CD14-positive monocyte (primary cell): ENCODE results near the gene KRT17. TPM values are rescaled to one million over a fixed set of nuclear protein-coding genes. Genes with fewer than 3 reads are reported as not detected.
"Not testable (repeated sequence)": the region's sequence is repeated elsewhere in the genome, so short reads cannot be mapped to it uniquely, and the experiment has no call there.

Source experiments
- DNase-seq, 3 donors: peaks; one replicate each; pipeline ENCODE4 v3.0.0-alpha.2; 2011 to 2022
- H2AFZ ChIP-seq: 2 replicates; pipeline ENCODE4 v1.6.0; 2012; ENCODE audit warnings: mild to moderate bottlenecking, low read depth, low read length, inconsistent platforms; ENCODE audit not compliant: insufficient read depth, poor library complexity, severe bottlenecking
- H3K27ac ChIP-seq, 2 donors: 1 replicate in 1 of 2; 2 replicates in 1 of 2; pipeline ENCODE4 v1.5.1; 2012 to 2013; ENCODE audit warnings: low read length in 2 of 2, control low read depth in 1 of 2, inconsistent platforms in 1 of 2, low read depth in 1 of 2, mild to moderate bottlenecking in 1 of 2
- H3K27me3 ChIP-seq, 2 donors: one replicate each; pipeline versions ENCODE4 v1.6.0 to v1.6.1; 2011 to 2013; ENCODE audit warnings: low read length in 2 of 2; ENCODE audit not compliant: control insufficient read depth in 2 of 2, insufficient read depth in 2 of 2
- H3K36me3 ChIP-seq, 2 donors: replicated peaks in 1 of 2; 1 replicate in 1 of 2; 2 replicates in 1 of 2; pipeline versions ENCODE4 v1.5.1 to v1.6.1; 2012 to 2013; ENCODE audit warnings: low read length in 2 of 2, control low read depth in 1 of 2, inconsistent platforms in 1 of 2, mild to moderate bottlenecking in 1 of 2; ENCODE audit not compliant: insufficient read depth in 2 of 2, control insufficient read depth in 1 of 2
- H3K4me1 ChIP-seq, 2 donors: 1 replicate in 1 of 2; 2 replicates in 1 of 2; pipeline versions ENCODE4 v1.5.1 to v1.6.1; 2012 to 2013; ENCODE audit warnings: low read length in 2 of 2, control low read depth in 1 of 2, inconsistent platforms in 1 of 2, mild to moderate bottlenecking in 1 of 2, moderate library complexity in 1 of 2; ENCODE audit not compliant: insufficient read depth in 2 of 2, control insufficient read depth in 1 of 2
- H3K4me2 ChIP-seq: replicated peaks from 2 replicates; pipeline ENCODE3; 2012; ENCODE audit warnings: low read length, moderate library complexity, mild to moderate bottlenecking; ENCODE audit not compliant: poor library complexity, severe bottlenecking; ENCODE audit errors: extremely low read depth
- H3K4me3 ChIP-seq, 3 experiments: fragments of 200-600 bp in 1 of 3; sonication (generic) in 1 of 3; replicated peaks in 1 of 3; 1 replicate in 2 of 3; 2 replicates in 1 of 3; pipeline ENCODE4 v1.5.1; 2011 to 2013; ENCODE audit warnings: low read length in 3 of 3, mild to moderate bottlenecking in 3 of 3, control low read depth in 2 of 3, low read depth in 2 of 3, inconsistent platforms in 1 of 3, moderate library complexity in 1 of 3
- H3K79me2 ChIP-seq: 2 replicates; pipeline ENCODE4 v1.6.0; 2012; ENCODE audit warnings: mild to moderate bottlenecking, control low read depth, inconsistent platforms, low read length, moderate library complexity; ENCODE audit not compliant: insufficient read depth
- H3K9ac ChIP-seq: 2 replicates; pipeline ENCODE4 v1.6.0; 2017; ENCODE audit warnings: low read length, mild to moderate bottlenecking; ENCODE audit not compliant: insufficient read depth, poor library complexity, severe bottlenecking
- H3K9me3 ChIP-seq, 2 donors: replicated peaks in 1 of 2; 1 replicate in 1 of 2; 2 replicates in 1 of 2; pipeline versions ENCODE4 v1.5.1 to v1.6.1; 2012 to 2013; ENCODE audit warnings: low read length in 2 of 2, control low read depth in 1 of 2; ENCODE audit not compliant: control insufficient read depth in 1 of 2, insufficient read depth in 1 of 2
- H4K20me1 ChIP-seq: 2 replicates; pipeline ENCODE4 v1.6.0; 2012; ENCODE audit warnings: mild to moderate bottlenecking, low read length, control low read depth, moderate library complexity; ENCODE audit not compliant: insufficient read depth
- H3K27ac Mint-ChIP-seq, 7 donors: one replicate each; pipeline ENCODE4 v1.8.0; 2020; ENCODE audit warnings: mild to moderate bottlenecking in 7 of 7, mixed read lengths in 7 of 7, moderate library complexity in 6 of 7, inconsistent platforms in 2 of 7
- H3K27me3 Mint-ChIP-seq, 3 donors: one replicate each; pipeline ENCODE4 v1.8.0; 2021 to 2022; ENCODE audit warnings: low read depth in 3 of 3, mild to moderate bottlenecking in 3 of 3, mixed read lengths in 3 of 3, moderate library complexity in 3 of 3, inconsistent platforms in 1 of 3
- H3K36me3 Mint-ChIP-seq, 2 donors: one replicate each; pipeline ENCODE4 v1.8.0; 2020; ENCODE audit warnings: mixed read lengths in 2 of 2, inconsistent platforms in 1 of 2, mild to moderate bottlenecking in 1 of 2
- H3K4me1 Mint-ChIP-seq: one replicate; pipeline ENCODE4 v1.8.0; 2020; ENCODE audit warnings: mild to moderate bottlenecking, mixed read lengths
- H3K4me3 Mint-ChIP-seq, 2 donors: one replicate each; pipeline ENCODE4 v1.8.0; 2020; ENCODE audit warnings: mild to moderate bottlenecking in 2 of 2, mixed read lengths in 2 of 2, moderate library complexity in 1 of 2
- H3K9me3 Mint-ChIP-seq, 7 donors: one replicate each; pipeline ENCODE4 v1.8.0; 2020 to 2022; ENCODE audit warnings: mixed read lengths in 7 of 7, mild to moderate bottlenecking in 6 of 7, moderate library complexity in 6 of 7, inconsistent platforms in 2 of 7
- WGBS: methylation state at CpG from one replicate; pipeline ENCODE4 v1.1.5; 2013; ENCODE audit warnings: missing lambda C conversion rate; ENCODE audit not compliant: insufficient coverage; 5-methylcytosine and 5-hydroxymethylcytosine counted together
- intact Hi-C, 2 donors: fragments of 100-400 bp; cut with micrococcal nuclease; formaldehyde crosslinking; loops; one replicate each; pipeline versions ENCODE4 v1.15.0 to v1.15.1; 2023
- polyA plus RNA-seq, 3 donors: library from polyadenylated mRNA; depleted of rRNA in 1 of 3; unstranded in 2 of 3; stranded (reverse) in 1 of 3; fragments of 300-500 nt in 2 of 3; fragments of >200 nt in 1 of 3; fragmentation: Illumina TruSeq in 2 of 3; gene quantifications; 1 replicate in 2 of 3; 2 replicates in 1 of 3; pipeline ENCODE4 v1.2.3, GENCODE V29; 2012 to 2021
- TF ChIP-seq, protein P1 (sequence below): fragments of 200-600 bp; IDR thresholded peaks from one replicate; pipeline ENCODE4 v1.8.0; 2022; ENCODE audit warnings: antibody characterized with exemption, mild to moderate bottlenecking

Gene KRT17
- polyA plus RNA-seq, 3 donors = 0.49 TPM; not detected in 2

DNA sequence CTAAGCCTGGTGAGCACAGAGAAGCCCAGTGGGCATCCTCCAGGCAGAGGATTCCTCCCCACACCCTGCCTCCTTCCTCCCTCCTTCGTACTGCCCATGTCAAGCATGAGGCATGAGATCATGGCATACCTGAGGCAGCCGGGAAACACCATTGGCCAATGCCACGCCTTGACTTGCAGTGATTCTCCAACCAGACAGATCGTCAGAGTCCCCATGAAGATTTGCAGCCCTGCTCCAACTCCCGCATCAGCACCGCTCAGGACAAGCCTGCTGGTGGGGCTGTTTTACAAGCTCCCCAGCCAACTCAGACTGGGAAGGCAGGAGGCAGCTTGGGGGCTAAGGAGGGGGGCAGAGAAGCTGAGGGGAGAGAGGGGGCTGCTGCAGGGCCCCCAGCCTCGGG, 8.9 kb downstream of the KRT17 start:
- Histone ChIP-seq H3K36me3 (no peaks in the 10 kb centered on the region), H3K27ac (no peak overlapping the region), H2AFZ (no peak overlapping the region), H3K27me3 (no peaks in the 10 kb centered on the region), H3K4me2 (no peak overlapping the region), H3K9ac (no peak overlapping the region), H4K20me1 (no peaks in the 10 kb centered on the region), H3K4me3 (no peak overlapping the region), H3K9me3 (no peaks in the 10 kb centered on the region), H3K79me2 (no peaks in the 10 kb centered on the region), H3K4me1 (no peaks in the 10 kb centered on the region)
- no peaks in the 10 kb centered on the region for H3K4me1 Mint-ChIP-seq
- H3K27ac Mint-ChIP-seq = no peak overlapping the region
- peaks cover 3 to 7% (median 6%) of the 10 kb centered on the region in 3 donors for H3K27me3 Mint-ChIP-seq
- H3K36me3 Mint-ChIP-seq = no peaks in the 10 kb centered on the region
- WGBS = 64% methylated on average over 5 of the region's 7 CpGs
- no peaks in the 10 kb centered on the region for H3K9me3 Mint-ChIP-seq
- no peak overlapping the region for H3K4me3 Mint-ChIP-seq
- TF ChIP-seq, protein P1, sequence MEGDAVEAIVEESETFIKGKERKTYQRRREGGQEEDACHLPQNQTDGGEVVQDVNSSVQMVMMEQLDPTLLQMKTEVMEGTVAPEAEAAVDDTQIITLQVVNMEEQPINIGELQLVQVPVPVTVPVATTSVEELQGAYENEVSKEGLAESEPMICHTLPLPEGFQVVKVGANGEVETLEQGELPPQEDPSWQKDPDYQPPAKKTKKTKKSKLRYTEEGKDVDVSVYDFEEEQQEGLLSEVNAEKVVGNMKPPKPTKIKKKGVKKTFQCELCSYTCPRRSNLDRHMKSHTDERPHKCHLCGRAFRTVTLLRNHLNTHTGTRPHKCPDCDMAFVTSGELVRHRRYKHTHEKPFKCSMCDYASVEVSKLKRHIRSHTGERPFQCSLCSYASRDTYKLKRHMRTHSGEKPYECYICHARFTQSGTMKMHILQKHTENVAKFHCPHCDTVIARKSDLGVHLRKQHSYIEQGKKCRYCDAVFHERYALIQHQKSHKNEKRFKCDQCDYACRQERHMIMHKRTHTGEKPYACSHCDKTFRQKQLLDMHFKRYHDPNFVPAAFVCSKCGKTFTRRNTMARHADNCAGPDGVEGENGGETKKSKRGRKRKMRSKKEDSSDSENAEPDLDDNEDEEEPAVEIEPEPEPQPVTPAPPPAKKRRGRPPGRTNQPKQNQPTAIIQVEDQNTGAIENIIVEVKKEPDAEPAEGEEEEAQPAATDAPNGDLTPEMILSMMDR = no peak
- intact Hi-C loops = no loop called here
- DNase-seq = no peak

- H3K27me3 Mint-ChIP-seq, intact Hi-C loops, H3K27me3 ChIP-seq, DNase-seq, H3K27ac ChIP-seq, H3K36me3 ChIP-seq, H4K20me1 ChIP-seq, H3K9me3 ChIP-seq, H3K4me1 Mint-ChIP-seq, H3K79me2 ChIP-seq, H3K4me2 ChIP-seq, H3K36me3 Mint-ChIP-seq, H3K9ac ChIP-seq, H3K4me3 ChIP-seq, H3K27ac Mint-ChIP-seq, H3K4me1 ChIP-seq, H2AFZ ChIP-seq, H3K9me3 Mint-ChIP-seq: not testable (repeated sequence)
- H3K4me3 Mint-ChIP-seq = peak overlapping the region in 1 of 2 donors; percentile 46
- WGBS = 25% methylated on average over 5 of the region's 9 CpGs
Observed at GRCh38 chr17:41614767-41615166, 9.6 kb downstream of the KRT17 start.
